SU-DHL-6 (cell line): Measurements from ENCODE around the gene TRDMT1.

Source experiments
- H2AFZ ChIP-seq: fragments of 200-600 bp; sonication (generic); 2 replicates; pipeline ENCODE4 v1.6.1; 2014; ENCODE audit warnings: low read depth, mild to moderate bottlenecking, moderate library complexity, mixed read lengths, antibody characterized with exemption, low read length; ENCODE audit not compliant: severe bottlenecking
- H3F3A ChIP-seq: fragments of 200-600 bp; shearing (Covaris generic); 2 replicates; pipeline ENCODE4 v1.6.0; 2016; ENCODE audit warnings: antibody characterized with exemption, mild to moderate bottlenecking; ENCODE audit not compliant: insufficient read depth
- H3K27ac ChIP-seq: fragments of 200-600 bp; sonication (generic); 2 replicates; pipeline ENCODE4 v1.5.1; 2016; ENCODE audit warnings: low read depth, mild to moderate bottlenecking, low read length, moderate library complexity, mixed read lengths
- H3K27me3 ChIP-seq: fragments of 200-600 bp; sonication (generic), shearing (Covaris generic); 2 replicates; pipeline ENCODE4 v1.6.0; 2014; ENCODE audit warnings: mild to moderate bottlenecking, low read length
- H3K36me3 ChIP-seq: fragments of 200-600 bp; sonication (generic); 2 replicates; pipeline ENCODE4 v1.6.1; 2014; ENCODE audit warnings: mild to moderate bottlenecking, low read length, mixed read lengths
- H3K4me2 ChIP-seq: fragments of 300-600, 200-600 bp; shearing (Covaris generic), sonication (generic); 2 replicates; pipeline ENCODE4 v1.6.0; 2014; ENCODE audit warnings: low read length, low read depth, mild to moderate bottlenecking; ENCODE audit not compliant: poor library complexity, severe bottlenecking
- H3K4me3 ChIP-seq: fragments of 200-600 bp; sonication (generic); 2 replicates; pipeline ENCODE4 v1.5.1; 2014; ENCODE audit warnings: antibody characterized with exemption, low read length, mild to moderate bottlenecking, mixed read lengths; ENCODE audit not compliant: insufficient read depth, poor library complexity, severe bottlenecking
- H3K79me2 ChIP-seq: fragments of 200-600 bp; sonication (generic); 2 replicates; pipeline ENCODE4 v1.6.1; 2014; ENCODE audit warnings: mild to moderate bottlenecking, low read length, moderate library complexity; ENCODE audit not compliant: insufficient read depth
- H3K9ac ChIP-seq: fragments of 200-600 bp; sonication (generic); 2 replicates; pipeline ENCODE4 v1.7.0; 2014; ENCODE audit warnings: mild to moderate bottlenecking, low read length
- H3K9me2 ChIP-seq: fragments of 200-600 bp; sonication (generic); replicated peaks from 2 replicates; pipeline ENCODE4 v1.6.1; 2014; ENCODE audit warnings: low read length; ENCODE audit not compliant: insufficient read depth
- H3K9me3 ChIP-seq: fragments of 200-600 bp; sonication (generic); 2 replicates; pipeline ENCODE4 v1.6.1; 2014; ENCODE audit warnings: low read length, mixed read lengths; ENCODE audit not compliant: insufficient read depth
- H4K20me1 ChIP-seq: fragments of 200-600 bp; sonication (generic); 2 replicates; pipeline ENCODE4 v1.6.1; 2014; ENCODE audit warnings: low read depth, mild to moderate bottlenecking, antibody characterized with exemption, low read length, moderate library complexity, mixed read lengths
- EZH2phosphoT487 ChIP-seq: fragments of 200-600 bp; sonication (generic), shearing (Covaris generic); conservative IDR thresholded peaks from 2 replicates; pipeline ENCODE4 v1.6.1; 2018; ENCODE audit warnings: mild to moderate bottlenecking, antibody characterized with exemption, low read length, moderate library complexity, mixed read lengths
- TF ChIP-seq, protein P1 (sequence below): fragments of 200-600 bp; sonication (generic); IDR thresholded peaks from one replicate; pipeline ENCODE4 v1.5.1; 2017; ENCODE audit warnings: antibody characterized with exemption, mild to moderate bottlenecking, low read length, moderate library complexity; ENCODE audit not compliant: insufficient read depth, poor library complexity, severe bottlenecking

TRDMT1 gene

DNA sequence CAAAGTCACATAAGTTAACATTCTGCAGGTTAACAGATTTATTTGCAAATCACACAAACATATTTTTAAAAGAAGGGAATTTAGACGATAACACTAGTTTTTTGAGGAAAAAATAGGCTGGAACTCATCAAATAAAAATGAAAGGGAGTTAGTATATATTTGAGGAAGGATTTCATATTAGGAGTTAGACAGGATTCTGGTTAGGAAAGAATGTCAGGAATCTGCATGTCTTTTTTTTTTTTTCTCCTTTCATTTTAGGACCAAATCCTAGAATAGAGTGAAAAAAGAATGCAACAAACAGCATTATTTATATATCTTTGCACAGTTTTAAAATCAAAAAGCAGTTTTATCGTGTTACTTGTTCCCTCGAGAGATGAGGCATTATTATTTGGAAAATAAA is 8.9 kb upstream of the TRDMT1 start:
- Histone ChIP-seq H3K9me3 (no peaks in the 10 kb centered on the region), H3F3A (no peaks in the 10 kb centered on the region), H2AFZ (no peak overlapping the region), H3K9ac (no peak overlapping the region), H3K79me2 (no peaks in the 10 kb centered on the region), H3K4me3 (no peak overlapping the region), H4K20me1 (no peaks in the 10 kb centered on the region; the same call in 1 of the 2 replicates), H3K4me2 (no peak overlapping the region), H3K9me2 (no peaks in the 10 kb centered on the region), H3K27me3 (no peaks in the 10 kb centered on the region), H3K36me3 (no peaks in the 10 kb centered on the region), H3K27ac (no peak overlapping the region)
- TF ChIP-seq, protein P1, sequence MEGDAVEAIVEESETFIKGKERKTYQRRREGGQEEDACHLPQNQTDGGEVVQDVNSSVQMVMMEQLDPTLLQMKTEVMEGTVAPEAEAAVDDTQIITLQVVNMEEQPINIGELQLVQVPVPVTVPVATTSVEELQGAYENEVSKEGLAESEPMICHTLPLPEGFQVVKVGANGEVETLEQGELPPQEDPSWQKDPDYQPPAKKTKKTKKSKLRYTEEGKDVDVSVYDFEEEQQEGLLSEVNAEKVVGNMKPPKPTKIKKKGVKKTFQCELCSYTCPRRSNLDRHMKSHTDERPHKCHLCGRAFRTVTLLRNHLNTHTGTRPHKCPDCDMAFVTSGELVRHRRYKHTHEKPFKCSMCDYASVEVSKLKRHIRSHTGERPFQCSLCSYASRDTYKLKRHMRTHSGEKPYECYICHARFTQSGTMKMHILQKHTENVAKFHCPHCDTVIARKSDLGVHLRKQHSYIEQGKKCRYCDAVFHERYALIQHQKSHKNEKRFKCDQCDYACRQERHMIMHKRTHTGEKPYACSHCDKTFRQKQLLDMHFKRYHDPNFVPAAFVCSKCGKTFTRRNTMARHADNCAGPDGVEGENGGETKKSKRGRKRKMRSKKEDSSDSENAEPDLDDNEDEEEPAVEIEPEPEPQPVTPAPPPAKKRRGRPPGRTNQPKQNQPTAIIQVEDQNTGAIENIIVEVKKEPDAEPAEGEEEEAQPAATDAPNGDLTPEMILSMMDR = no peak
- TF ChIP-seq EZH2phosphoT487 = no peak

- Histone ChIP-seq H3K4me2 (no peak overlapping the region), H3K27ac (no peak overlapping the region), H3K9me2 (no peaks in the 10 kb centered on the region), H3F3A (no peaks in the 10 kb centered on the region), H3K79me2 (no peaks in the 10 kb centered on the region), H3K9me3 (no peaks in the 10 kb centered on the region), H3K27me3 (no peaks in the 10 kb centered on the region), H4K20me1 (no peaks in the 10 kb centered on the region; the same call in 1 of the 2 replicates), H3K36me3 (no peaks in the 10 kb centered on the region), H2AFZ (no peak overlapping the region), H3K4me3 (no peak overlapping the region), H3K9ac (no peak overlapping the region)
- TF ChIP-seq, protein P1 = no peak
- no peak for TF ChIP-seq EZH2phosphoT487
Measured at GRCh38 chr10:17209881-17210280, 8.4 kb upstream of the TRDMT1 start.

DNA sequence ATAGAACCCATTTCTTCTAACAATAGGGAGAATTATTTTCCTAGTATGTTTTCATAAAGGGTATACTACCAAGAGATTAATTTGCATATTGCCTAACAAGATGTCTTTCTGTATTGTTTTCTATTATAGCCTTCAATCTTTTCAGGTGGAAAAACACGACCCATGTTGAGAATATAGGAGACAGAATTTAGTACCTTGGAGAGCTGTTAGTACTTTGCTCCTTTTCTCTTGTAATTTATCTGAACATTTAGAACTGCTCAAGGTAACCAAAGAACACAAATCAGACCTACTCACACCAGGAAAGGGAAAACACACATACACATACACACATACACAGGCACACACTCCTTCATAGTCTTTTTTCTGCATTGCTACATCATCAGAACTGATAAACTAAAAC is 7.8 kb upstream of the TRDMT1 start:
- no peak overlapping the region for H3K4me3 ChIP-seq
- no peak overlapping the region for H3K4me2 ChIP-seq
- H2AFZ ChIP-seq = no peak overlapping the region

More for the DNA sequence above, 7.8 kb upstream of the TRDMT1 start:
- Histone ChIP-seq H4K20me1 (no peaks in the 10 kb centered on the region; the same call in 1 of the 2 replicates), H3K27ac (no peak overlapping the region), H3K9me3 (no peaks in the 10 kb centered on the region), H3K27me3 (no peaks in the 10 kb centered on the region), H3K9ac (no peak overlapping the region), H3K36me3 (no peaks in the 10 kb centered on the region), H3K79me2 (no peaks in the 10 kb centered on the region), H3K9me2 (no peaks in the 10 kb centered on the region), H3F3A (no peaks in the 10 kb centered on the region)
- TF ChIP-seq EZH2phosphoT487 = no peak
- TF ChIP-seq, protein P1 = no peak
